Peyer's patch (tissue), 4 donors: ENCODE results near the gene IRF2.

ENCODE experiments used
- CTCF ChIP-seq, 6 experiments: fragments of 450-650 bp in 4 of 6; fragments of 200-600 bp in 2 of 6; sonication (generic) in 1 of 6; IDR thresholded peaks; one replicate each; pipeline ENCODE4 v1.5.1; 2017 to 2019; ENCODE audit warnings: antibody characterized with exemption in 6 of 6, mild to moderate bottlenecking in 3 of 6, moderate library complexity in 1 of 6
- POLR2A ChIP-seq, 2 donors: fragments of 450-650 bp; IDR thresholded peaks; one replicate each; pipeline ENCODE4 v1.5.1; 2017; ENCODE audit warnings: antibody characterized with exemption in 2 of 2, mild to moderate bottlenecking in 2 of 2, moderate library complexity in 2 of 2

DNA sequence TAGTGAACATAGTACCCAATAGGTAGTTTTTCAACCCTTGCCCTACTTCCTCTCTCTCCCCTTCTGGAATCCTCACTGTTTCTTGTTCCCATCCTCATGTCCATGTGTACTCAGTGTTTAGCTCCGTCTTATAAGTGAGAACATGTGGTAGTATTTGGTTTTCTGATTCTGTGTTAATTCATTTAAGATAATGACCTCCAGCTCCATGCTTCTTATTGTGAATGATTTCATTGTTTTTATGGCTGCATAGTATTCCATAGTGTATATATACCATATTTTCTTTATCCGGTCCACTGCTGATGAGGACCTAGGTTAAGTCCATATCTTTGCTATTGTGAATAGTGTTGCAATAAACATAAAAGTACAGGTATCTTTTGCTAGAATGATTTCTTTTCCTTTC lies 31.0 kb downstream of the IRF2 start:
- TF ChIP-seq CTCF (IDR thresholded peaks at IDR 0.05), result no peak
- no peak for TF ChIP-seq POLR2A (IDR thresholded peaks at IDR 0.05)
